GM12878 (cell line): ENCODE results near the gene ATP6V1G1. TPM values are rescaled to one million over a fixed set of nuclear protein-coding genes. Genes with fewer than 3 reads are reported as not detected.
A peak's percentile ranks its signal among the peaks of the same experiment; 100 is the strongest.

ENCODE experiments used
- ATAC-seq: fragments of 200-7000 bp; cut with Tn5 transposase; 3 replicates; pipeline ENCODE4 v1.9.1; 2020; ENCODE audit warnings: mild to moderate bottlenecking, moderate library complexity
- BruUV-seq: library from RNA; stranded (reverse); fragments of 400-500 nt; replicated peaks from 2 replicates; lab custom pipeline; 2021; lab: Mats Ljungman, UMichigan
- CTCF ChIA-PET: fragments of 300-600 bp; sonication (Branson Sonifier 250); formaldehyde crosslinking; extraction: SDS; loops from one replicate; lab custom pipeline; 2021; ENCODE audit warnings: inconsistent platforms; lab: Yijun Ruan, JAX
- POLR2A ChIA-PET: fragments of 350-600 bp; formaldehyde crosslinking; extraction: SDS; loops from one replicate; lab custom pipeline; 2021; ENCODE audit warnings: inconsistent platforms; lab: Charles Lee
- RAD21 ChIA-PET: fragments of 300-600 bp; sonication (Branson Sonifier 250); formaldehyde crosslinking; loops from one replicate; lab custom pipeline; 2023; ENCODE audit warnings: antibody characterized with exemption; ENCODE audit not compliant: unreplicated experiment; lab: Charles Lee
- SMC1A ChIA-PET: fragments of 300-600 bp; sonication (Branson Sonifier 250); formaldehyde crosslinking; loops from one replicate; lab custom pipeline; 2023; ENCODE audit not compliant: unreplicated experiment, uncharacterized antibody; lab: Charles Lee
- DNase-seq: peaks from one replicate; pipeline ENCODE4 v3.0.0-alpha.2; 2011; ENCODE audit warnings: low read depth, low spot score
- FAIRE-seq: peaks from 3 replicates; lab custom pipeline; 2011; peaks lifted over from hg19 to GRCh38; lab: Jason Lieb, UNC
- H2AFZ ChIP-seq: 2 replicates; pipeline ENCODE4 v1.6.0; 2011; ENCODE audit warnings: low read depth, low read length, control low read depth; ENCODE audit not compliant: control insufficient read depth
- H3K27ac ChIP-seq: 2 replicates; pipeline ENCODE4 v1.5.1; 2011; ENCODE audit warnings: control low read depth; ENCODE audit not compliant: control insufficient read depth, insufficient read depth
- H3K27me3 ChIP-seq, 2 experiments: replicated peaks in 1 of 2; 2 replicates each; pipeline versions ENCODE4 v1.6.0 to v1.6.1; 2011; ENCODE audit warnings: low read length in 1 of 2; ENCODE audit not compliant: control insufficient read depth in 2 of 2, insufficient read depth in 2 of 2
- H3K36me3 ChIP-seq, 2 experiments: 2 replicates each; pipeline ENCODE4 v1.5.1; 2011; ENCODE audit warnings: low read length in 1 of 2; ENCODE audit not compliant: control insufficient read depth in 2 of 2, insufficient read depth in 2 of 2
- H3K4me1 ChIP-seq: 2 replicates; pipeline ENCODE4 v1.6.1; 2011; ENCODE audit warnings: mild to moderate bottlenecking, low read length, moderate library complexity, mixed read lengths; ENCODE audit not compliant: control insufficient read depth, insufficient read depth
- H3K4me2 ChIP-seq: 2 replicates; pipeline ENCODE4 v1.6.0; 2011; ENCODE audit warnings: control low read depth; ENCODE audit not compliant: control insufficient read depth, insufficient read depth
- H3K4me3 ChIP-seq: fragments of 200-600 bp; sonication (generic); 2 replicates; pipeline ENCODE4 v1.5.1; 2016
- H3K79me2 ChIP-seq: 2 replicates; pipeline ENCODE4 v1.6.0; 2011; ENCODE audit warnings: low read length; ENCODE audit not compliant: control insufficient read depth, insufficient read depth
- H3K9ac ChIP-seq: 2 replicates; pipeline ENCODE4 v1.8.0; 2011; ENCODE audit warnings: low read length, control low read depth, mixed read lengths; ENCODE audit not compliant: control insufficient read depth, insufficient read depth
- H3K9me3 ChIP-seq: replicated peaks from 3 replicates; pipeline ENCODE4 v1.5.1; 2011; ENCODE audit warnings: mild to moderate bottlenecking, low read length; ENCODE audit not compliant: control insufficient read depth, insufficient read depth
- H4K20me1 ChIP-seq: 2 replicates; pipeline ENCODE4 v1.6.0; 2011; ENCODE audit not compliant: control insufficient read depth, insufficient read depth
- HDAC2 ChIP-seq: fragments of 200-600 bp; sonication (generic); IDR thresholded peaks from 2 replicates; pipeline ENCODE4 v1.6.1; 2017
- HDGF ChIP-seq: fragments of 450-650 bp; IDR thresholded peaks from 2 replicates; pipeline ENCODE4 v1.6.1; 2016; ENCODE audit warnings: antibody characterized with exemption
- NFIC ChIP-seq: IDR thresholded peaks from 2 replicates; pipeline ENCODE4 v1.6.1; 2012; ENCODE audit warnings: low read depth, mild to moderate bottlenecking, inconsistent platforms, low read length, moderate library complexity
- PML ChIP-seq: IDR thresholded peaks from 2 replicates; pipeline ENCODE4 v1.6.1; 2012; ENCODE audit warnings: low read length, inconsistent platforms
- POU2F2 ChIP-seq: IDR thresholded peaks from 3 replicates; pipeline ENCODE4 v1.6.1; 2011; ENCODE audit warnings: low read depth, mild to moderate bottlenecking, low read length, borderline replicate concordance
- ZBTB40 ChIP-seq: fragments of 450-650 bp; IDR thresholded peaks from 2 replicates; pipeline ENCODE4 v1.6.1; 2016; ENCODE audit warnings: mild to moderate bottlenecking, moderate library complexity, borderline replicate concordance
- WGBS: methylation state at CpG from one replicate; pipeline ENCODE4 v1.1.6; 2016; ENCODE audit warnings: low lambda C conversion rate; ENCODE audit not compliant: insufficient replicate concordance, insufficient coverage; ENCODE audit errors: missing lambda C conversion rate; 5-methylcytosine and 5-hydroxymethylcytosine counted together
- in situ Hi-C: fragments of 300-500 bp; cut with MboI; formaldehyde crosslinking; loops from 9 replicates; pipeline ENCODE4 v1.14.3; 2018; ENCODE audit warnings: mixed read lengths
- intact Hi-C: fragments of 100-400 bp; cut with micrococcal nuclease; formaldehyde crosslinking; loops from one replicate; pipeline ENCODE4 v1.14.2; 2022; ENCODE audit not compliant: unreplicated experiment
- polyA plus RNA-seq, 11 experiments: library from polyadenylated mRNA; depleted of rRNA in 4 of 11; unstranded in 6 of 11; stranded (reverse) in 5 of 11; fragments of >200 nt; fragmentation: Nextera tagmentation in 4 of 11; fragmentation: Illumina TruSeq in 1 of 11; extraction: Ambion mirVana in 4 of 11; extraction: Trizol in 1 of 11; gene quantifications; 1 replicate in 1 of 11; 2 replicates in 10 of 11; pipeline versions ENCODE4 v1.2.1 to v1.2.3, GENCODE V29; 2011 to 2016; ENCODE audit warnings: inconsistent platforms in 2 of 11, missing spikeins in 2 of 11, low read depth in 1 of 11
- total RNA-seq, 4 experiments: library from RNA; depleted of rRNA in 3 of 4; stranded (reverse); fragments of >200 nt in 3 of 4; fragmentation: Illumina TruSeq in 1 of 4; extraction: Trizol in 1 of 4; gene quantifications; 2 replicates each; pipeline versions ENCODE4 v1.2.1 to v1.2.3, GENCODE V29; 2013 to 2021
- TF ChIP-seq, protein P1 (sequence below): IDR thresholded peaks from 2 replicates; pipeline ENCODE4 v1.6.1; 2012; ENCODE audit warnings: low read depth, low read length, improper control_type of control experiment

Gene ATP6V1G1
- total and polyA plus RNA-seq, 10 of the 15 experiments (the other 5 are each of a cell fraction or from before 2014, with no cell fraction given): 34.2 to 204 (median 82.5) TPM

GRCh38 chr9:114538241-114538640 lies 49.3 kb upstream of the ATP6V1G1 start (continued):
- no peak for TF ChIP-seq NFIC

DNA sequence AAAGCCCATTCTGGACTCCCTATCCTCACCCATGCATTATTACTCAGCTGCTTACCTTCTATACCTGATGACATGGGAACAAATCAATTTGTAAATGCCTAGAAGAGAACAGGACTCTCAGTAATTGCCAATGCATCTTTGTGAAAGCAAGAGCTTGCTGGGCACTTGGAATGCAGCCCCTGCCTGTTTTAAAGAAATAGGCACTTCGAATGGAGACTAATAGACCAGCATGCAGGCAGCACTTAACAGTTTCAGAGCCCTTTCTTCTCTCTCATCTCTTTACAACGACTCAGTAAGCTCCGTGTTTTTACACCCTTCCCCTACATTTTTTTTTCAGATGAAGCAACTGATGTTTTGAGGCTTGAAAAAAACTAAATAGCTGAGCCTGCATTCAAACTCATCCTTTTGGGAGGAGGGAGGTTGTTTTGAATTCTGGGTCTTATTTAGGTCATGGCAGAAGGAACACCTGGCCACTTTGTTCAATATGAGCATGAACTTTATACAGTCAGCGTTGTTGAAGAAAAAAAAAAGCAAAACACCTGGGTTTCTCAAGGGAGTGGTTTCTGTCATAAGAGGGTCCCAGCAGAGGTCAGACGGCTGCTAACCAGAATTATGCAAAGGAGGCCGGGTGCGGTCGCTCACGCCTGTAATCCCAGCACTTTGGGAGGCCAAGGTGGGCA lies 47.7 kb upstream of the ATP6V1G1 start:
- H3K27ac ChIP-seq: no peak overlapping the region
- H3K79me2 ChIP-seq: no peaks in the 10 kb centered on the region
- no peak for FAIRE-seq
- TF ChIP-seq PML (no peak), ZBTB40 (peak; percentile 28; the same call in 1 of the 2 replicates), HDAC2 (no peak), HDGF (no peak), POU2F2 (no peak)
- TF ChIP-seq, protein P1, sequence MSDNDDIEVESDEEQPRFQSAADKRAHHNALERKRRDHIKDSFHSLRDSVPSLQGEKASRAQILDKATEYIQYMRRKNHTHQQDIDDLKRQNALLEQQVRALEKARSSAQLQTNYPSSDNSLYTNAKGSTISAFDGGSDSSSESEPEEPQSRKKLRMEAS: no peak
- TF ChIP-seq, all 136 proteins: peak for 1
- H3K4me1 ChIP-seq: no peaks in the 10 kb centered on the region; the same call in 1 of the 2 replicates
- no peak overlapping the region for H3K4me2 ChIP-seq
- SMC1A ChIA-PET: interaction anchor here (0.9 to 5.7 kb wide), 4 partner anchors 9 to 125 kb away, joined by 3 to 34 read pairs (median 4); no protein-coding TSS in a partner anchor
- POLR2A ChIA-PET: no interaction called here
- no peak overlapping the region for H2AFZ ChIP-seq
- no peak overlapping the region for H3K4me3 ChIP-seq
- H3K9ac ChIP-seq: no peak overlapping the region
- CTCF ChIA-PET: interaction anchor here (1.1 to 2.4 kb wide), 6 partner anchors 9 to 141 kb away, joined by 3 to 11 read pairs (median 6); no protein-coding TSS in a partner anchor
- in situ Hi-C loops (no loop called here), intact Hi-C loops (no loop called here)
- no peaks in the 10 kb centered on the region for H4K20me1 ChIP-seq
- ATAC-seq: no peak
- no TSS peak for BruUV-seq
- no peaks in the 10 kb centered on the region for H3K9me3 ChIP-seq
- no peak for DNase-seq
- RAD21 ChIA-PET: interaction anchor here (0.9 to 3.0 kb wide), 4 partner anchors 20 to 113 kb away, joined by 3 to 25 read pairs (median 5); no protein-coding TSS in a partner anchor
- no peaks in the 10 kb centered on the region for H3K36me3 ChIP-seq
- WGBS: 19% methylated on average over 9 of the region's 9 CpGs
- peaks cover 0 to 2% of the 10 kb centered on the region in 2 experiments; a peak in 1 of 4 replicates for H3K27me3 ChIP-seq
